HCT116 (cell line): ENCODE measurements around the gene ACOX3.

Experiments used
- EGR1 ChIP-seq: IDR thresholded peaks from 2 replicates; pipeline ENCODE4 v1.6.1; 2012; ENCODE audit warnings: low read depth
- EZH2 ChIP-seq: fragments of 200-600 bp; sonication (generic); IDR thresholded peaks from 2 replicates; pipeline ENCODE4 v1.6.1; 2017; ENCODE audit warnings: antibody characterized with exemption, mixed run types
- POLR2AphosphoS5 ChIP-seq: IDR thresholded peaks from 2 replicates; pipeline ENCODE4 v1.6.1; 2011; ENCODE audit warnings: mild to moderate bottlenecking, low read depth, low read length, moderate library complexity

DNA sequence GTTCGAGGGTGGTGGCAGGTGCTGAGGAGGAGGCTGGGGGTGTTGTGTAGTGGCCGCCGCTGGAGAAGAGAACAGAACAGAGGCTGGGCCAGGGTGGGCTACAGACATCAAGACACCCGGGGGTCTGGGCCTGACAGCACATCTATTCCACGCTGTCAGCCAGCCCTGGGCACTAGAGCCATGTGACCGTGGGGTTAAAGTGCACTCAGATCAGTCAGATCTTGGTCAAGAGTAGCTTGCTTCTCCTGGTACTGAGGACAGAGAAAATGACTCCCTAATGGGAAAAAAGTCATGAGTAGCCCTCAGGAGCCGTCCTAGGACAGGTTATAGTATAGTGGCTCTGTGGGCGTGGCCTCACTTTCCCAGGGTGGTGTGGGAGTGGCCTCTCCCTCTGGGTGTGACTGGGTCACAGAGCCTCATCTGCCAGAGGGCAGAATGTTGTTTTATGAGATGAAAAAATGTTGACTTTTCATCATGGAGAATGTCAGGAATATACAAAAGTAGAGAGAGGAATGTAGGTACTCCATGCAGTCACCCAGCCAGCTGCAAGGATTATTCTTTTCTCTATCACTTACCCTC, 19.4 kb upstream of the ACOX3 start:
- TF ChIP-seq EZH2 (no peak), EGR1 (no peak), POLR2AphosphoS5 (no peak)
